Neural cell (in vitro differentiated cells): ENCODE results near the gene SLAMF9. TPM values are rescaled to one million over a fixed set of nuclear protein-coding genes. Genes with fewer than 3 reads are reported as not detected.

Experiments
- H2AFZ ChIP-seq: fragments of 200-600, 300-800 bp; sonication (generic), shearing (Covaris generic); 2 replicates; pipeline ENCODE4 v1.6.0; 2014; ENCODE audit warnings: low read depth, mild to moderate bottlenecking, antibody characterized with exemption, low read length, moderate library complexity
- H3F3A ChIP-seq: fragments of 200-600 bp; shearing (Covaris generic); 2 replicates; pipeline ENCODE4 v1.6.1; 2016; ENCODE audit warnings: mild to moderate bottlenecking, moderate library complexity, mixed read lengths, antibody characterized with exemption, low read length; ENCODE audit not compliant: insufficient read depth, poor library complexity, severe bottlenecking
- H3K27ac ChIP-seq: fragments of 200-600, 300-800 bp; sonication (generic), shearing (Covaris generic); 2 replicates; pipeline ENCODE4 v1.5.1; 2014; ENCODE audit warnings: mild to moderate bottlenecking, low read length, moderate library complexity
- H3K27me3 ChIP-seq: fragments of 300-800, 200-600 bp; sonication (generic), shearing (Covaris generic); 2 replicates; pipeline ENCODE4 v1.6.0; 2014; ENCODE audit warnings: mild to moderate bottlenecking, low read depth, low read length, moderate library complexity; ENCODE audit not compliant: insufficient read depth
- H3K36me3 ChIP-seq: fragments of 300-800, 200-600 bp; sonication (generic), shearing (Covaris generic); 2 replicates; pipeline ENCODE4 v1.5.1; 2014; ENCODE audit warnings: mild to moderate bottlenecking, antibody characterized with exemption, low read length, moderate library complexity; ENCODE audit not compliant: insufficient read depth
- H3K4me2 ChIP-seq: fragments of 300-800, 200-600 bp; sonication (generic), shearing (Covaris generic); 2 replicates; pipeline ENCODE4 v1.6.0; 2014; ENCODE audit warnings: mild to moderate bottlenecking, low read length
- H3K4me3 ChIP-seq: fragments of 300-800, 200-600 bp; sonication (generic), shearing (Covaris generic); 2 replicates; pipeline ENCODE4 v1.5.1; 2014; ENCODE audit warnings: mild to moderate bottlenecking, low read length, moderate library complexity
- H3K79me2 ChIP-seq: fragments of 200-600 bp; shearing (Covaris generic); replicated peaks from 2 replicates; pipeline ENCODE4 v1.6.0; 2014; ENCODE audit warnings: mild to moderate bottlenecking, low read length, moderate library complexity; ENCODE audit not compliant: insufficient read depth
- H3K9ac ChIP-seq: fragments of 300-800, 200-600 bp; sonication (generic), shearing (Covaris generic); 2 replicates; pipeline ENCODE4 v1.6.1; 2016; ENCODE audit warnings: mild to moderate bottlenecking, low read length, mixed read lengths
- H3K9me2 ChIP-seq: fragments of 200-600 bp; shearing (Covaris generic); 2 replicates; pipeline ENCODE4 v1.6.1; 2016; ENCODE audit warnings: mild to moderate bottlenecking, low read length, mixed read lengths; ENCODE audit not compliant: insufficient read depth
- H3K9me3 ChIP-seq: fragments of 200-600, 300-800 bp; sonication (generic), shearing (Covaris generic); 2 replicates; pipeline ENCODE4 v1.6.1; 2016; ENCODE audit warnings: mild to moderate bottlenecking, mixed run types, low read length, moderate library complexity, mixed read lengths
- H4K20me1 ChIP-seq: fragments of 200-600 bp; shearing (Covaris generic); 2 replicates; pipeline ENCODE4 v1.6.1; 2016; ENCODE audit warnings: mild to moderate bottlenecking, mixed run types; ENCODE audit not compliant: insufficient read depth
- EP300 ChIP-seq: fragments of 450-650 bp; conservative IDR thresholded peaks from 2 replicates; pipeline ENCODE4 v1.6.1; 2014; ENCODE audit warnings: antibody characterized with exemption, mild to moderate bottlenecking, moderate library complexity; ENCODE audit not compliant: poor library complexity, severe bottlenecking
- EZH2 ChIP-seq: fragments of 200-600, 300-800 bp; shearing (Covaris generic), sonication (generic); IDR thresholded peaks from 2 replicates; pipeline ENCODE4 v1.6.1; 2014; ENCODE audit warnings: antibody characterized with exemption, low read length, borderline replicate concordance, mild to moderate bottlenecking; ENCODE audit not compliant: insufficient read depth, poor library complexity, severe bottlenecking
- MXI1 ChIP-seq: fragments of 450-650 bp; conservative IDR thresholded peaks from 2 replicates; pipeline ENCODE4 v1.6.1; 2014; ENCODE audit warnings: antibody characterized with exemption, mild to moderate bottlenecking; ENCODE audit not compliant: poor library complexity, severe bottlenecking
- POLR2AphosphoS5 ChIP-seq: IDR thresholded peaks from 2 replicates; pipeline ENCODE4 v1.6.1; 2012
- RAD21 ChIP-seq: fragments of 450-650 bp; conservative IDR thresholded peaks from 2 replicates; pipeline ENCODE4 v1.6.1; 2014; ENCODE audit warnings: antibody characterized with exemption, mild to moderate bottlenecking, moderate library complexity
- SMC3 ChIP-seq: fragments of 450-650 bp; conservative IDR thresholded peaks from 2 replicates; pipeline ENCODE4 v1.6.1; 2014; ENCODE audit warnings: antibody characterized with exemption, mild to moderate bottlenecking, moderate library complexity; ENCODE audit not compliant: poor library complexity
- polyA plus RNA-seq: library from polyadenylated mRNA; depleted of rRNA; stranded (reverse); fragments of >200 nt; gene quantifications from 2 replicates; pipeline ENCODE4 v1.2.3, GENCODE V29; 2014
- TF ChIP-seq, protein P1 (sequence below): IDR thresholded peaks from 2 replicates; pipeline ENCODE4 v1.6.1; 2012; ENCODE audit warnings: borderline replicate concordance

Gene SLAMF9
- polyA plus RNA-seq, 1 donor from 2014 or later, result not detected

DNA sequence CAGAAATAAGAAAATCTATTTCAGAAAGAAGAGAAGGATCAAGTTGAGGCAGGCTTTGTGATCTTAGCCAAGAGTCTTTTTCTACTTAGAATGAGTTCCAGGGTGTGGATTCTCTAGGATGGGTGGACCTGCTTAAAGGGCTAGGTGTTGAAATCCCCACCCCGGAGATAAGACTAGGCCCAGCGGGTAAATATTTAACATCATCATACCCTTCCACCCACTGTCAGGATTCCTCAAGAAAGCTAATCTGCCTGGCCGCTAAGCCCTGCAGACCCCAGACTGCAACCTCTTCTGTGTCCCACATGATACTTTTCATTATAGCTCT, 14.4 kb downstream of the SLAMF9 start:
- H3K27ac ChIP-seq, result no peak overlapping the region
- TF ChIP-seq EP300 (no peak), SMC3 (no peak)
- no peak overlapping the region for H2AFZ ChIP-seq
- H3K4me3 ChIP-seq, result no peak overlapping the region
- H3K79me2 ChIP-seq, result peaks cover 14% of the 10 kb centered on the region
- H3F3A ChIP-seq, result no peaks in the 10 kb centered on the region
- H3K27me3 ChIP-seq, result no peaks in the 10 kb centered on the region
- no peaks in the 10 kb centered on the region for H3K36me3 ChIP-seq
- H3K9me2 ChIP-seq, result no peaks in the 10 kb centered on the region
- no peaks in the 10 kb centered on the region for H4K20me1 ChIP-seq
- H3K9ac ChIP-seq, result no peak overlapping the region
- H3K9me3 ChIP-seq, result no peaks in the 10 kb centered on the region
- H3K4me2 ChIP-seq, result no peak overlapping the region

DNA sequence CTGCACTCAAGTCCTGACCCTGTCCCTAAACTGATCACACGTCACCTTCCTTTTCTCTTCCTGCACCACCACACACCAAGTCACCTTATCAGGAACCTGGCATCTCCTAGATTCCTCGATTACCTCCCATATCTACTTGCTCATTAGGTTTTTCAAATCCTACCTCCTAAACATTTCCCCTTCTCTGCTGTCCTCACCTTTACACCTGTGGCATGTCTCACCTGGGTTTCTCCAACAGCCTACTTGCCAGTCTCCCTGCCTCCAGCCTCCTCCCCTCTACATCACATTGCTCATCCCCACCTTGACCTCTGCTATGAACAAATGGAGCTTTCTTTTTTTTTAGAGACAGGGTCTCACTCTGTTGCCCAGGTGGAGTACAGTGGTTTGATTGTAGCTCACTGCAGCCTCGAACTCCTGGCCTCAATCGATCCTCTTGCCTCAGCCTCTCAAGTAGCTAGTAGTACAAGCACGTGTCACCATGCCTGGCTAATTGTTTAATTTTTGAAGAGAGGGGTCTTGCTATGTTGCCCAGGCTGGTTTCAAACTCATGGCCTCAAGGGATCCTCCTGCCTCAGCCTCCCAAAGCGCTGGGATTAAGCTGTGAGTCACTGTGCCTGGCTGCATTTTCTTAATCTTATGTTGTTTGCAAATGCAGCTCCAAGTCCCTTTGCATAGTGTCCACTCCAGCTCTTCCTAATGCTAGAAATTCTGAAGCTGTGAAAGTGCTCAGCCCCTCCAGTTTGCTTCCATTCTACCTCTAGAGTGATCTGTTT, 14.9 kb downstream of the SLAMF9 start:
- Histone ChIP-seq H3K9me3 (no peaks in the 10 kb centered on the region), H3K36me3 (no peaks in the 10 kb centered on the region), H3K9ac (no peak overlapping the region), H3F3A (no peaks in the 10 kb centered on the region), H3K27me3 (no peaks in the 10 kb centered on the region), H3K4me2 (no peak overlapping the region), H3K9me2 (no peaks in the 10 kb centered on the region), H3K4me3 (no peak overlapping the region), H3K79me2 (peaks cover 8% of the 10 kb centered on the region), H2AFZ (no peak overlapping the region), H4K20me1 (no peaks in the 10 kb centered on the region), H3K27ac (no peak overlapping the region)
- TF ChIP-seq, protein P1, sequence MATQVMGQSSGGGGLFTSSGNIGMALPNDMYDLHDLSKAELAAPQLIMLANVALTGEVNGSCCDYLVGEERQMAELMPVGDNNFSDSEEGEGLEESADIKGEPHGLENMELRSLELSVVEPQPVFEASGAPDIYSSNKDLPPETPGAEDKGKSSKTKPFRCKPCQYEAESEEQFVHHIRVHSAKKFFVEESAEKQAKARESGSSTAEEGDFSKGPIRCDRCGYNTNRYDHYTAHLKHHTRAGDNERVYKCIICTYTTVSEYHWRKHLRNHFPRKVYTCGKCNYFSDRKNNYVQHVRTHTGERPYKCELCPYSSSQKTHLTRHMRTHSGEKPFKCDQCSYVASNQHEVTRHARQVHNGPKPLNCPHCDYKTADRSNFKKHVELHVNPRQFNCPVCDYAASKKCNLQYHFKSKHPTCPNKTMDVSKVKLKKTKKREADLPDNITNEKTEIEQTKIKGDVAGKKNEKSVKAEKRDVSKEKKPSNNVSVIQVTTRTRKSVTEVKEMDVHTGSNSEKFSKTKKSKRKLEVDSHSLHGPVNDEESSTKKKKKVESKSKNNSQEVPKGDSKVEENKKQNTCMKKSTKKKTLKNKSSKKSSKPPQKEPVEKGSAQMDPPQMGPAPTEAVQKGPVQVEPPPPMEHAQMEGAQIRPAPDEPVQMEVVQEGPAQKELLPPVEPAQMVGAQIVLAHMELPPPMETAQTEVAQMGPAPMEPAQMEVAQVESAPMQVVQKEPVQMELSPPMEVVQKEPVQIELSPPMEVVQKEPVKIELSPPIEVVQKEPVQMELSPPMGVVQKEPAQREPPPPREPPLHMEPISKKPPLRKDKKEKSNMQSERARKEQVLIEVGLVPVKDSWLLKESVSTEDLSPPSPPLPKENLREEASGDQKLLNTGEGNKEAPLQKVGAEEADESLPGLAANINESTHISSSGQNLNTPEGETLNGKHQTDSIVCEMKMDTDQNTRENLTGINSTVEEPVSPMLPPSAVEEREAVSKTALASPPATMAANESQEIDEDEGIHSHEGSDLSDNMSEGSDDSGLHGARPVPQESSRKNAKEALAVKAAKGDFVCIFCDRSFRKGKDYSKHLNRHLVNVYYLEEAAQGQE, result no peak
- TF ChIP-seq EZH2 (no peak), SMC3 (no peak), POLR2AphosphoS5 (no peak), MXI1 (no peak), EP300 (no peak)

DNA sequence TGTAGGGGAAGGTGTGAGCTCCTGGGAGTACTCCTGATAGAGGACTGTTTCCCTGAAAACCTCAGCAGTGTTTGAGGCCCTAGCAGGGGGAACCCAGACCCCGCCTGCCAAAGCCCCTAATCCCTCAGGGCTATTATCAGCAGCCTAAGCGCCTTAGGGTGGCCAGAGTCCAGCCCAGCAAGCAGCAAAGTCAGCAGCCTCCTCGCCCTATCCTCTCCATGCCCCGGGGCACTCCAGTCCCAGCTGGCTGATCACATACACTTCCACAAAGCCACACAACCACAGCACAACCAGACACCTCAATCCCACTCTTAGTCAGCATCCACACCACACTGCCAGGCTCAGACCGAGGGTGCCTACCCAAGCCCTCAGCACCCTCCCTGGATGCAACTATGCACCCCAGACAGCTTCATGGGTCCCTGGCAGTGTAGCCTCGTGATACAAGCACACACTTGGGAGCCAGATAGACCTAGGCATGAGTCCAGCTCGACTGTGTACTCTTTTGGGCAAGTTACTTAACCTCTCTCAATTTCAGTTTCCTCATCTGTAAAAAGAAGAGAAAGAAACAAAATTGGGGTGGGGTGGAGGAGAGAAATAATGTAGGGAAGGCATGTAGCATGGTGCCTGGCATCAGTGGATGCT, 15.7 kb downstream of the SLAMF9 start:
- H3K9me2 ChIP-seq, result no peaks in the 10 kb centered on the region
- H3K4me2 ChIP-seq, result no peak overlapping the region
- H3F3A ChIP-seq, result no peaks in the 10 kb centered on the region
- peaks cover 2% of the 10 kb centered on the region for H3K79me2 ChIP-seq
- H3K9ac ChIP-seq, result no peak overlapping the region
- no peak overlapping the region for H3K4me3 ChIP-seq
- H3K27ac ChIP-seq, result no peak overlapping the region
- no peak overlapping the region for H2AFZ ChIP-seq
- H3K9me3 ChIP-seq, result no peaks in the 10 kb centered on the region
- no peaks in the 10 kb centered on the region for H4K20me1 ChIP-seq
- H3K36me3 ChIP-seq, result no peaks in the 10 kb centered on the region
- TF ChIP-seq RAD21 (no peak), EP300 (no peak)
- H3K27me3 ChIP-seq, result no peaks in the 10 kb centered on the region
